VCaP (cell line): ENCODE measurements around the gene ZNRD2.

Experiments
- H3K27ac ChIP-seq: fragments of 450-650 bp; 2 replicates; pipeline ENCODE4 v1.5.1; 2017
- CTCF ChIP-seq: fragments of 450-650 bp; conservative IDR thresholded peaks from 2 replicates; pipeline ENCODE4 v1.5.1; 2017; ENCODE audit warnings: mild to moderate bottlenecking, moderate library complexity

Gene ZNRD2

GRCh38 chr11:65619281-65619928 lies 49.1 kb downstream of the ZNRD2 start:
- peak overlapping the region; percentile 99; the same call in 1 of the 2 replicates for H3K27ac ChIP-seq
- TF ChIP-seq CTCF, result no peak

GRCh38 chr11:65620666-65621065 lies 50.4 kb downstream of the ZNRD2 start:
- H3K27ac ChIP-seq, result no peak overlapping the region; the same call in 1 of the 2 replicates
- TF ChIP-seq CTCF, result no peak

- TF ChIP-seq CTCF, result no peak
- no peak overlapping the region for H3K27ac ChIP-seq
These were observed 51.2 kb downstream of the ZNRD2 start for GRCh38 chr11:65621460-65621859.
